Measurements from ENCODE around the gene LMCD1. TPM values are rescaled to one million over a fixed set of nuclear protein-coding genes. Genes with fewer than 3 reads are reported as not detected.

LMCD1 gene
- total and polyA plus RNA-seq, 2 experiments from 2014 or later: 21.8 to 35.3 TPM

DNA sequence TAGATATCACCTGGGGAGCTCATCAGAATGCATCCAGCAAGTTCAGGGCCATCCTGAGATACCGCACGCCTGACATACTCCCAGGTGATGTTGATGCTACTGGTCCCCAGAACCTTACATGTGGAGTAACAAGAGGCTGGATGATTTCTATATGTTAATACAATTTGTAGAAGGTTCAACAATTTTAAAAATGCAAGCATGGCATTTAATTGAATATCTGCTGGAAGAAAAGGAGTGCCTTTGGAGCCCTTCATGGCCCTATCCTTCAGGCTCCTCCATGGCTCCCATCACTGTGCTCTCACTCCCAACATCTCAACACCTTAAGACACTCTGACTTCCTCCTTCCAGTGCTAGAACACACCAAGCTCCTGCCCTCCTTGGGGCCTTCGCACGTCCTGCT lies 36.6 kb downstream of the LMCD1 start (continued):
- TF ChIP-seq, protein P1, sequence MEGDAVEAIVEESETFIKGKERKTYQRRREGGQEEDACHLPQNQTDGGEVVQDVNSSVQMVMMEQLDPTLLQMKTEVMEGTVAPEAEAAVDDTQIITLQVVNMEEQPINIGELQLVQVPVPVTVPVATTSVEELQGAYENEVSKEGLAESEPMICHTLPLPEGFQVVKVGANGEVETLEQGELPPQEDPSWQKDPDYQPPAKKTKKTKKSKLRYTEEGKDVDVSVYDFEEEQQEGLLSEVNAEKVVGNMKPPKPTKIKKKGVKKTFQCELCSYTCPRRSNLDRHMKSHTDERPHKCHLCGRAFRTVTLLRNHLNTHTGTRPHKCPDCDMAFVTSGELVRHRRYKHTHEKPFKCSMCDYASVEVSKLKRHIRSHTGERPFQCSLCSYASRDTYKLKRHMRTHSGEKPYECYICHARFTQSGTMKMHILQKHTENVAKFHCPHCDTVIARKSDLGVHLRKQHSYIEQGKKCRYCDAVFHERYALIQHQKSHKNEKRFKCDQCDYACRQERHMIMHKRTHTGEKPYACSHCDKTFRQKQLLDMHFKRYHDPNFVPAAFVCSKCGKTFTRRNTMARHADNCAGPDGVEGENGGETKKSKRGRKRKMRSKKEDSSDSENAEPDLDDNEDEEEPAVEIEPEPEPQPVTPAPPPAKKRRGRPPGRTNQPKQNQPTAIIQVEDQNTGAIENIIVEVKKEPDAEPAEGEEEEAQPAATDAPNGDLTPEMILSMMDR (conservative IDR thresholded peaks at IDR 0.05; ENCODE audit: low read depth in 2 of 2): no peak
- TF ChIP-seq JUNB (IDR thresholded peaks at IDR 0.05; ENCODE audit: unreplicated experiment): no peak

GRCh38 chr3:8538913-8539312 lies 37.3 kb downstream of the LMCD1 start:
- no peak overlapping the region for H3K4me3 ChIP-seq
- H3K27me3 ChIP-seq (ENCODE audit: insufficient read depth): no peaks in the 10 kb centered on the region
- peaks cover 3% of the 10 kb centered on the region for H3K27me3 Mint-ChIP-seq (ENCODE audit: insufficient read depth, low read depth, poor library complexity)
- H3K9me3 Mint-ChIP-seq: 0 out of 3 replicates have a peak, but pooled peaks cover 4% of the 10 kb centered on the region
- H3K36me3 ChIP-seq (ENCODE audit: insufficient read depth): peaks cover 8% of the 10 kb centered on the region
- peaks cover 18% of the 10 kb centered on the region for H3K4me1 Mint-ChIP-seq
- H3K79me2 ChIP-seq (replicated peaks; ENCODE audit: insufficient read depth): no peaks in the 10 kb centered on the region
- H3K4me2 ChIP-seq: no peak overlapping the region
- no peak overlapping the region for H3K27ac Mint-ChIP-seq
- peaks cover 10% of the 10 kb centered on the region; the same call in 1 of the 2 replicates for H3K4me1 ChIP-seq (ENCODE audit: insufficient read depth)
- H3K36me3 Mint-ChIP-seq (ENCODE audit: low read depth): peaks cover 26% of the 10 kb centered on the region; the same call in 2 of the 3 replicates
- no peak overlapping the region for H3K4me3 Mint-ChIP-seq
- H4K20me1 ChIP-seq (replicated peaks; ENCODE audit: insufficient read depth): no peaks in the 10 kb centered on the region
- no peak overlapping the region for H3K27ac ChIP-seq (ENCODE audit: low read depth)
- ATAC-seq (no peak), DNase-seq (ENCODE audit: low spot score) (no peak)
- no peaks in the 10 kb centered on the region for H3F3A ChIP-seq (replicated peaks; ENCODE audit: low read depth)
- no peaks in the 10 kb centered on the region for H3K9me2 ChIP-seq (ENCODE audit: insufficient read depth)
- H2AFZ ChIP-seq: no peak overlapping the region
- no peak for TF ChIP-seq ZNF462 (CRISPR knock-in tag; IDR thresholded peaks at IDR 0.05)
- TF ChIP-seq EZH2phosphoT487 (IDR thresholded peaks at IDR 0.05; ENCODE audit: unreplicated experiment): no peak
- TF ChIP-seq NANOG (IDR thresholded peaks at IDR 0.05; ENCODE audit: borderline replicate concordance): no peak
- TF ChIP-seq EZH2 (IDR thresholded peaks at IDR 0.05; ENCODE audit: low read depth, unreplicated experiment): no peak
- no peak for TF ChIP-seq STAT1 (IDR thresholded peaks at IDR 0.05; ENCODE audit: unreplicated experiment)
- no peak for TF ChIP-seq JUNB (IDR thresholded peaks at IDR 0.05; ENCODE audit: unreplicated experiment)
- TF ChIP-seq, protein P2, sequence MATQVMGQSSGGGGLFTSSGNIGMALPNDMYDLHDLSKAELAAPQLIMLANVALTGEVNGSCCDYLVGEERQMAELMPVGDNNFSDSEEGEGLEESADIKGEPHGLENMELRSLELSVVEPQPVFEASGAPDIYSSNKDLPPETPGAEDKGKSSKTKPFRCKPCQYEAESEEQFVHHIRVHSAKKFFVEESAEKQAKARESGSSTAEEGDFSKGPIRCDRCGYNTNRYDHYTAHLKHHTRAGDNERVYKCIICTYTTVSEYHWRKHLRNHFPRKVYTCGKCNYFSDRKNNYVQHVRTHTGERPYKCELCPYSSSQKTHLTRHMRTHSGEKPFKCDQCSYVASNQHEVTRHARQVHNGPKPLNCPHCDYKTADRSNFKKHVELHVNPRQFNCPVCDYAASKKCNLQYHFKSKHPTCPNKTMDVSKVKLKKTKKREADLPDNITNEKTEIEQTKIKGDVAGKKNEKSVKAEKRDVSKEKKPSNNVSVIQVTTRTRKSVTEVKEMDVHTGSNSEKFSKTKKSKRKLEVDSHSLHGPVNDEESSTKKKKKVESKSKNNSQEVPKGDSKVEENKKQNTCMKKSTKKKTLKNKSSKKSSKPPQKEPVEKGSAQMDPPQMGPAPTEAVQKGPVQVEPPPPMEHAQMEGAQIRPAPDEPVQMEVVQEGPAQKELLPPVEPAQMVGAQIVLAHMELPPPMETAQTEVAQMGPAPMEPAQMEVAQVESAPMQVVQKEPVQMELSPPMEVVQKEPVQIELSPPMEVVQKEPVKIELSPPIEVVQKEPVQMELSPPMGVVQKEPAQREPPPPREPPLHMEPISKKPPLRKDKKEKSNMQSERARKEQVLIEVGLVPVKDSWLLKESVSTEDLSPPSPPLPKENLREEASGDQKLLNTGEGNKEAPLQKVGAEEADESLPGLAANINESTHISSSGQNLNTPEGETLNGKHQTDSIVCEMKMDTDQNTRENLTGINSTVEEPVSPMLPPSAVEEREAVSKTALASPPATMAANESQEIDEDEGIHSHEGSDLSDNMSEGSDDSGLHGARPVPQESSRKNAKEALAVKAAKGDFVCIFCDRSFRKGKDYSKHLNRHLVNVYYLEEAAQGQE (IDR thresholded peaks at IDR 0.05; ENCODE audit: unreplicated experiment): no peak
- TF ChIP-seq ETS1 (IDR thresholded peaks at IDR 0.05): no peak
- TF ChIP-seq, protein P1 (conservative IDR thresholded peaks at IDR 0.05; ENCODE audit: low read depth in 2 of 2): no peak
- no peak for TF ChIP-seq POLR2AphosphoS5 (IDR thresholded peaks at IDR 0.05; ENCODE audit: low read depth)

Measured in GM23338 (cell line).